IMR-90 (cell line): ENCODE measurements around the gene ZNF430. TPM values are rescaled to one million over a fixed set of nuclear protein-coding genes. Genes with fewer than 3 reads are reported as not detected.

ENCODE experiments used
- ATAC-seq: fragments of 200-7000 bp; cut with Tn5 transposase; 2 replicates; pipeline ENCODE4 v1.9.1; 2020; ENCODE audit warnings: low read depth, mild to moderate bottlenecking, moderate library complexity
- BruUV-seq: library from RNA; stranded (reverse); fragments of 400-500 nt; replicated peaks from 2 replicates; lab custom pipeline; 2021; lab: Mats Ljungman, UMichigan
- CTCF ChIA-PET: fragments of 300-600 bp; formaldehyde crosslinking; extraction: SDS; loops from one replicate; lab custom pipeline; 2021; ENCODE audit warnings: antibody characterized with exemption; lab: Yijun Ruan, JAX
- POLR2A ChIA-PET: fragments of 300-600 bp; sonication (Branson Sonifier 250); formaldehyde crosslinking; loops from one replicate; lab custom pipeline; 2022; ENCODE audit warnings: antibody characterized with exemption; ENCODE audit not compliant: unreplicated experiment; lab: Charles Lee
- DNase-seq: peaks from one replicate; pipeline ENCODE4 v3.0.0; 2013
- H2AFZ ChIP-seq: replicated peaks from 2 replicates; pipeline ENCODE3; 2013; ENCODE audit warnings: low read length, mild to moderate bottlenecking; ENCODE audit not compliant: poor library complexity
- H2AK5ac ChIP-seq: 2 replicates; pipeline ENCODE4 v1.6.1; 2013; ENCODE audit warnings: low read depth, low read length, inconsistent platforms
- H2AK9ac ChIP-seq: replicated peaks from 2 replicates; pipeline ENCODE3; 2013; ENCODE audit warnings: mild to moderate bottlenecking, low read depth, low read length, moderate library complexity; ENCODE audit not compliant: poor library complexity
- H2BK120ac ChIP-seq: 2 replicates; pipeline ENCODE4 v1.6.1; 2013; ENCODE audit warnings: low read depth, low read length, inconsistent platforms
- H2BK15ac ChIP-seq: 3 replicates; pipeline ENCODE4 v1.6.1; 2013; ENCODE audit warnings: low read depth, low read length, inconsistent platforms
- H2BK20ac ChIP-seq: 2 replicates; pipeline ENCODE4 v1.6.1; 2013; ENCODE audit warnings: low read depth, mild to moderate bottlenecking, inconsistent platforms, low read length, moderate library complexity
- H2BK5ac ChIP-seq: 2 replicates; pipeline ENCODE4 v1.6.1; 2013; ENCODE audit warnings: mild to moderate bottlenecking, low read depth, low read length, inconsistent platforms; ENCODE audit not compliant: poor library complexity, severe bottlenecking
- H3K14ac ChIP-seq: replicated peaks from 2 replicates; pipeline ENCODE4 v1.6.1; 2013; ENCODE audit warnings: low read depth, low read length, inconsistent platforms
- H3K18ac ChIP-seq: 2 replicates; pipeline ENCODE4 v1.6.1; 2013; ENCODE audit warnings: low read depth, low read length, control low read depth
- H3K23ac ChIP-seq: 2 replicates; pipeline ENCODE4 v1.6.1; 2013; ENCODE audit warnings: low read depth, low read length, inconsistent platforms
- H3K27ac ChIP-seq: 2 replicates; pipeline ENCODE4 v1.5.1; 2013; ENCODE audit warnings: mild to moderate bottlenecking, control low read depth, low read length; ENCODE audit not compliant: insufficient read depth
- H3K27me3 ChIP-seq: 2 replicates; pipeline ENCODE4 v1.6.1; 2013; ENCODE audit warnings: low read length; ENCODE audit not compliant: control insufficient read depth, insufficient read depth
- H3K36me3 ChIP-seq: 2 replicates; pipeline ENCODE4 v1.6.1; 2013; ENCODE audit warnings: low read length, mixed read lengths; ENCODE audit not compliant: control insufficient read depth, insufficient read depth
- H3K4ac ChIP-seq: 2 replicates; pipeline ENCODE4 v1.6.1; 2013; ENCODE audit warnings: low read depth, low read length, inconsistent platforms
- H3K4me1 ChIP-seq: 2 replicates; pipeline ENCODE4 v1.6.1; 2013; ENCODE audit warnings: low read length, mixed read lengths; ENCODE audit not compliant: control insufficient read depth, insufficient read depth
- H3K4me2 ChIP-seq: 2 replicates; pipeline ENCODE4 v1.6.1; 2013; ENCODE audit warnings: low read depth, mild to moderate bottlenecking, control low read depth, low read length, moderate library complexity
- H3K4me3 ChIP-seq: 2 replicates; pipeline ENCODE4 v1.5.1; 2013; ENCODE audit warnings: low read depth, mild to moderate bottlenecking, control low read depth, low read length, moderate library complexity; ENCODE audit not compliant: insufficient read depth
- H3K56ac ChIP-seq: 2 replicates; pipeline ENCODE4 v1.6.1; 2013; ENCODE audit warnings: low read length, inconsistent platforms; ENCODE audit not compliant: insufficient read depth; ENCODE audit errors: extremely low read depth
- H3K79me1 ChIP-seq, 2 experiments: 2 replicates each; pipeline ENCODE4 v1.6.1; 2013; ENCODE audit warnings: low read length in 2 of 2, inconsistent platforms in 1 of 2, low read depth in 1 of 2
- H3K9ac ChIP-seq: 2 replicates; pipeline ENCODE4 v1.6.1; 2013; ENCODE audit warnings: low read depth, low read length, control low read depth
- H3K9me1 ChIP-seq: 2 replicates; pipeline ENCODE4 v1.6.1; 2013; ENCODE audit warnings: low read length, inconsistent platforms; ENCODE audit not compliant: insufficient read depth
- H3K9me3 ChIP-seq: 2 replicates; pipeline ENCODE4 v1.6.1; 2013; ENCODE audit warnings: low read length; ENCODE audit not compliant: control insufficient read depth, insufficient read depth
- H4K20me1 ChIP-seq: 2 replicates; pipeline ENCODE4 v1.6.1; 2013; ENCODE audit warnings: low read length, inconsistent platforms; ENCODE audit not compliant: insufficient read depth
- H4K5ac ChIP-seq: 2 replicates; pipeline ENCODE4 v1.6.1; 2013; ENCODE audit warnings: mild to moderate bottlenecking, low read depth, low read length, control low read depth
- H4K8ac ChIP-seq, 2 experiments: 2 replicates each; pipeline ENCODE4 v1.6.1; 2013; ENCODE audit warnings: low read depth in 2 of 2, low read length in 2 of 2, control low read depth in 1 of 2, inconsistent platforms in 1 of 2
- H4K91ac ChIP-seq: 2 replicates; pipeline ENCODE4 v1.6.1; 2013; ENCODE audit warnings: low read depth, low read length, inconsistent platforms; ENCODE audit not compliant: insufficient read depth
- BHLHE40 ChIP-seq: fragments of 150-350 bp; IDR thresholded peaks from 2 replicates; pipeline ENCODE4 v1.6.1; 2016; ENCODE audit warnings: mild to moderate bottlenecking, low read depth, low read length
- CEBPB ChIP-seq: IDR thresholded peaks from 2 replicates; pipeline ENCODE4 v1.6.1; 2012; ENCODE audit warnings: low read depth, low read length, improper control_type of control experiment
- CHD1 ChIP-seq: IDR thresholded peaks from 2 replicates; pipeline ENCODE4 v1.6.1; 2012; ENCODE audit warnings: low read depth, low read length, improper control_type of control experiment
- FOS ChIP-seq: fragments of 150-350 bp; IDR thresholded peaks from 2 replicates; pipeline ENCODE4 v1.6.1; 2016; ENCODE audit warnings: low read depth, low read length
- MAFK ChIP-seq: IDR thresholded peaks from 2 replicates; pipeline ENCODE4 v1.6.1; 2012; ENCODE audit warnings: low read depth, low read length, improper control_type of control experiment
- MAZ ChIP-seq: IDR thresholded peaks from 2 replicates; pipeline ENCODE4 v1.6.1; 2012; ENCODE audit warnings: low read depth, mild to moderate bottlenecking, low read length, improper control_type of control experiment, moderate library complexity, borderline replicate concordance
- MXI1 ChIP-seq: IDR thresholded peaks from 2 replicates; pipeline ENCODE4 v1.6.1; 2012; ENCODE audit warnings: low read depth, mild to moderate bottlenecking, low read length, moderate library complexity, borderline replicate concordance
- NFE2L2 ChIP-seq: fragments of 150-350 bp; IDR thresholded peaks from 2 replicates; pipeline ENCODE4 v1.6.1; 2016; ENCODE audit warnings: low read depth, mild to moderate bottlenecking, low read length
- POLR2A ChIP-seq: IDR thresholded peaks from 2 replicates; pipeline ENCODE4 v1.6.1; 2012; ENCODE audit warnings: mild to moderate bottlenecking, low read depth, low read length
- RAD21 ChIP-seq: IDR thresholded peaks from 2 replicates; pipeline ENCODE4 v1.6.1; 2012; ENCODE audit warnings: low read length, improper control_type of control experiment
- RCOR1 ChIP-seq: IDR thresholded peaks from 2 replicates; pipeline ENCODE4 v1.6.1; 2012; ENCODE audit warnings: mild to moderate bottlenecking, low read length, improper control_type of control experiment; ENCODE audit not compliant: insufficient replicate concordance
- RFX5 ChIP-seq: IDR thresholded peaks from 2 replicates; pipeline ENCODE4 v1.8.0; 2012; ENCODE audit warnings: low read depth, mild to moderate bottlenecking, low read length, moderate library complexity
- SMC3 ChIP-seq: fragments of 150-350 bp; IDR thresholded peaks from 2 replicates; pipeline ENCODE4 v1.6.1; 2016; ENCODE audit warnings: low read depth, mild to moderate bottlenecking, antibody characterized with exemption, low read length, moderate library complexity
- WGBS, 2 experiments: methylation state at CpG; one replicate each; pipeline versions ENCODE4 v1.1.5 to v1.1.7; 2013; ENCODE audit warnings: missing lambda C conversion rate in 2 of 2; ENCODE audit not compliant: insufficient read length in 1 of 2; ENCODE audit errors: extremely low coverage in 2 of 2; 5-methylcytosine and 5-hydroxymethylcytosine counted together
- dilution Hi-C: fragments of 300-500 bp; cut with HindIII; formaldehyde crosslinking; loops from one replicate; pipeline ENCODE4 v1.14.3; 2018; ENCODE audit warnings: low sequenced_read_pairs; ENCODE audit not compliant: unreplicated experiment
- in situ Hi-C: fragments of 300-500 bp; cut with MboI; formaldehyde crosslinking; loops from 3 replicates; pipeline ENCODE4 v1.14.3; 2019; ENCODE audit warnings: low sequenced_read_pairs, inconsistent platforms, mixed read lengths
- intact Hi-C: fragments of 100-400 bp; cut with micrococcal nuclease; formaldehyde crosslinking; loops from 2 replicates; pipeline ENCODE4 v1.10.0; 2022
- polyA plus RNA-seq, 3 experiments: library from polyadenylated mRNA; depleted of rRNA; stranded (reverse); fragments of >200 nt; gene quantifications; 2 replicates each; pipeline ENCODE4 v1.2.3, GENCODE V29; 2012; ENCODE audit warnings: low replicate concordance in 1 of 3
- total RNA-seq: library from RNA; depleted of rRNA; stranded (reverse); fragments of >200 nt; gene quantifications from 2 replicates; pipeline ENCODE4 v1.2.3, GENCODE V29; 2012
- TF ChIP-seq, protein P1 (sequence below): fragments of 150-350 bp; IDR thresholded peaks from 2 replicates; pipeline ENCODE4 v1.6.1; 2016; ENCODE audit warnings: low read depth, mild to moderate bottlenecking, low read length, moderate library complexity, borderline replicate concordance
- TF ChIP-seq, protein P2 (sequence below): conservative IDR thresholded peaks from 2 replicates; pipeline ENCODE4 v1.5.1; 2012; ENCODE audit warnings: mild to moderate bottlenecking, low read depth, low read length, improper control_type of control experiment
- TF ChIP-seq, protein P3 (sequence below): fragments of 150-350 bp; IDR thresholded peaks from 2 replicates; pipeline ENCODE4 v1.6.1; 2017; ENCODE audit warnings: mild to moderate bottlenecking, antibody characterized with exemption, low read length, low read depth

The ZNF430 gene
- total and polyA plus RNA-seq, 2 of the 4 experiments (the other 2 are of a cell fraction) = 5.4 to 8.4 TPM

GRCh38 chr19:21101521-21102242 lies 81.2 kb downstream of the ZNF430 start:
- Histone ChIP-seq H3K27me3 (no peaks in the 10 kb centered on the region), H3K56ac (no peak overlapping the region), H3K27ac (no peak overlapping the region), H4K5ac (no peak overlapping the region), H4K91ac (no peak overlapping the region), H2BK5ac (no peak overlapping the region), H4K20me1 (no peaks in the 10 kb centered on the region), H2AK5ac (no peak overlapping the region), H3K4me2 (no peak overlapping the region), H4K8ac (no peak overlapping the region), H3K18ac (no peak overlapping the region), H3K14ac (no peak overlapping the region), H2BK20ac (no peak overlapping the region), H3K4me1 (no peaks in the 10 kb centered on the region), H2AFZ (no peak overlapping the region), H3K9me3 (no peaks in the 10 kb centered on the region), H3K4ac (no peak overlapping the region), H2BK120ac (no peak overlapping the region), H3K36me3 (peaks cover 2% of the 10 kb centered on the region; the same call in 1 of the 2 replicates), H3K23ac (no peak overlapping the region), H3K79me1 (no peaks in the 10 kb centered on the region; a peak in 1 of 4 replicates), H3K9ac (no peak overlapping the region), H2AK9ac (no peak overlapping the region), H2BK15ac (no peak overlapping the region), H3K4me3 (no peak overlapping the region), H3K9me1 (no peaks in the 10 kb centered on the region)
- ChIA-PET POLR2A (no interaction called here), CTCF (no interaction called here)
- peak; percentile 37 for DNase-seq
- no TSS peak for BruUV-seq
- intact Hi-C loops = no loop called here
- dilution Hi-C loops = no loop called here
- ATAC-seq = peak; percentile 24; the same call in 1 of the 2 replicates
- no CpG with 5 or more reads among the region's 2 CpGs for WGBS, 2 experiments
- in situ Hi-C loops = no loop called here
- no peak for TF ChIP-seq SMC3
- no peak for TF ChIP-seq CEBPB
- no peak for TF ChIP-seq NFE2L2
- no peak for TF ChIP-seq RFX5
- TF ChIP-seq RCOR1 = no peak
- no peak for TF ChIP-seq RAD21
- TF ChIP-seq MXI1 = no peak
- TF ChIP-seq, protein P1, sequence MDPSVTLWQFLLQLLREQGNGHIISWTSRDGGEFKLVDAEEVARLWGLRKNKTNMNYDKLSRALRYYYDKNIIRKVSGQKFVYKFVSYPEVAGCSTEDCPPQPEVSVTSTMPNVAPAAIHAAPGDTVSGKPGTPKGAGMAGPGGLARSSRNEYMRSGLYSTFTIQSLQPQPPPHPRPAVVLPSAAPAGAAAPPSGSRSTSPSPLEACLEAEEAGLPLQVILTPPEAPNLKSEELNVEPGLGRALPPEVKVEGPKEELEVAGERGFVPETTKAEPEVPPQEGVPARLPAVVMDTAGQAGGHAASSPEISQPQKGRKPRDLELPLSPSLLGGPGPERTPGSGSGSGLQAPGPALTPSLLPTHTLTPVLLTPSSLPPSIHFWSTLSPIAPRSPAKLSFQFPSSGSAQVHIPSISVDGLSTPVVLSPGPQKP = no peak
- no peak for TF ChIP-seq BHLHE40
- TF ChIP-seq FOS = no peak
- TF ChIP-seq, protein P2, sequence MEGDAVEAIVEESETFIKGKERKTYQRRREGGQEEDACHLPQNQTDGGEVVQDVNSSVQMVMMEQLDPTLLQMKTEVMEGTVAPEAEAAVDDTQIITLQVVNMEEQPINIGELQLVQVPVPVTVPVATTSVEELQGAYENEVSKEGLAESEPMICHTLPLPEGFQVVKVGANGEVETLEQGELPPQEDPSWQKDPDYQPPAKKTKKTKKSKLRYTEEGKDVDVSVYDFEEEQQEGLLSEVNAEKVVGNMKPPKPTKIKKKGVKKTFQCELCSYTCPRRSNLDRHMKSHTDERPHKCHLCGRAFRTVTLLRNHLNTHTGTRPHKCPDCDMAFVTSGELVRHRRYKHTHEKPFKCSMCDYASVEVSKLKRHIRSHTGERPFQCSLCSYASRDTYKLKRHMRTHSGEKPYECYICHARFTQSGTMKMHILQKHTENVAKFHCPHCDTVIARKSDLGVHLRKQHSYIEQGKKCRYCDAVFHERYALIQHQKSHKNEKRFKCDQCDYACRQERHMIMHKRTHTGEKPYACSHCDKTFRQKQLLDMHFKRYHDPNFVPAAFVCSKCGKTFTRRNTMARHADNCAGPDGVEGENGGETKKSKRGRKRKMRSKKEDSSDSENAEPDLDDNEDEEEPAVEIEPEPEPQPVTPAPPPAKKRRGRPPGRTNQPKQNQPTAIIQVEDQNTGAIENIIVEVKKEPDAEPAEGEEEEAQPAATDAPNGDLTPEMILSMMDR = no peak
- TF ChIP-seq MAZ = no peak
- TF ChIP-seq POLR2A = no peak
- TF ChIP-seq, protein P3, sequence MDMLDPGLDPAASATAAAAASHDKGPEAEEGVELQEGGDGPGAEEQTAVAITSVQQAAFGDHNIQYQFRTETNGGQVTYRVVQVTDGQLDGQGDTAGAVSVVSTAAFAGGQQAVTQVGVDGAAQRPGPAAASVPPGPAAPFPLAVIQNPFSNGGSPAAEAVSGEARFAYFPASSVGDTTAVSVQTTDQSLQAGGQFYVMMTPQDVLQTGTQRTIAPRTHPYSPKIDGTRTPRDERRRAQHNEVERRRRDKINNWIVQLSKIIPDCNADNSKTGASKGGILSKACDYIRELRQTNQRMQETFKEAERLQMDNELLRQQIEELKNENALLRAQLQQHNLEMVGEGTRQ = no peak
- no peak for TF ChIP-seq MAFK
- TF ChIP-seq CHD1 = no peak
